ENCODE data around the gene PDE7B.

- TF ChIP-seq CTCF (conservative IDR thresholded peaks at IDR 0.05; ENCODE audit: low read depth, low read length) = no peak
- no peak for TF ChIP-seq SMC3 (IDR thresholded peaks at IDR 0.05; ENCODE audit: low read depth, low read length)
- no peak for TF ChIP-seq POLR2A (IDR thresholded peaks at IDR 0.05; ENCODE audit: low read depth, low read length)
- TF ChIP-seq MAFK (IDR thresholded peaks at IDR 0.05; ENCODE audit: low read depth, low read length) = no peak
- TF ChIP-seq CEBPB (IDR thresholded peaks at IDR 0.05; ENCODE audit: low read depth, low read length) = no peak
- TF ChIP-seq ELK1 (IDR thresholded peaks at IDR 0.05; ENCODE audit: borderline replicate concordance, low read depth, low read length) = no peak
Measured at GRCh38 chr6:136157743-136158142, 306.2 kb downstream of the PDE7B start.
